ENCODE measurements around the gene PTPRU.

- TF ChIP-seq SUZ12 (IDR thresholded peaks at IDR 0.05; ENCODE audit: extremely low read depth, insufficient read depth, insufficient read length) (no peak), YY1 (IDR thresholded peaks at IDR 0.05; ENCODE audit: insufficient read depth, insufficient read length) (no peak), ZNF274 (IDR thresholded peaks at IDR 0.05; ENCODE audit: low read depth, low read length) (no peak)
These were observed 39.1 kb downstream of the PTPRU start for GRCh38 chr1:29275435-29275834.
